ENCODE results near the gene DEUP1.

The DEUP1 gene

DNA sequence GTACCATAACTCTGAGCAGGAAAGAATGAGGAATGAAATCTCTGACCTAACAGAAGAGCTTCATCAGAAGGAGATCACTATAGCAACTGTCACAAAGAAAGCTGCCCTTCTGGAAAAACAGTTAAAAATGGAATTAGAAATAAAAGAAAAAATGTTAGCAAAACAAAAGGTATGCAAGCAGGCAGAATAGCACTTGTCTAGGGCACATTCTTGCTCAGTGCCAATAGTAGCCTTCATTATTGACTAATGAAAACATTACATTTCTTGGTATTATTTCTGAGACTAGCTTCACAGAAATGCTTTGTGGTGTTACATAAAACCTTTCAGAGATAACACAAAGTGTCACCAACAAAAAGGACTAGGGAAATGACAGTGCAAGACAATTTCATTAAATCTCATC, 63.9 kb downstream of the DEUP1 start:
- TF ChIP-seq, protein P1, sequence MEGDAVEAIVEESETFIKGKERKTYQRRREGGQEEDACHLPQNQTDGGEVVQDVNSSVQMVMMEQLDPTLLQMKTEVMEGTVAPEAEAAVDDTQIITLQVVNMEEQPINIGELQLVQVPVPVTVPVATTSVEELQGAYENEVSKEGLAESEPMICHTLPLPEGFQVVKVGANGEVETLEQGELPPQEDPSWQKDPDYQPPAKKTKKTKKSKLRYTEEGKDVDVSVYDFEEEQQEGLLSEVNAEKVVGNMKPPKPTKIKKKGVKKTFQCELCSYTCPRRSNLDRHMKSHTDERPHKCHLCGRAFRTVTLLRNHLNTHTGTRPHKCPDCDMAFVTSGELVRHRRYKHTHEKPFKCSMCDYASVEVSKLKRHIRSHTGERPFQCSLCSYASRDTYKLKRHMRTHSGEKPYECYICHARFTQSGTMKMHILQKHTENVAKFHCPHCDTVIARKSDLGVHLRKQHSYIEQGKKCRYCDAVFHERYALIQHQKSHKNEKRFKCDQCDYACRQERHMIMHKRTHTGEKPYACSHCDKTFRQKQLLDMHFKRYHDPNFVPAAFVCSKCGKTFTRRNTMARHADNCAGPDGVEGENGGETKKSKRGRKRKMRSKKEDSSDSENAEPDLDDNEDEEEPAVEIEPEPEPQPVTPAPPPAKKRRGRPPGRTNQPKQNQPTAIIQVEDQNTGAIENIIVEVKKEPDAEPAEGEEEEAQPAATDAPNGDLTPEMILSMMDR (IDR thresholded peaks at IDR 0.05; ENCODE audit: insufficient read depth, low read length, poor library complexity, severe bottlenecking), result no peak
- no peak for DNase-seq (ENCODE audit: extremely low read depth, insufficient read length)
- H3K27me3 ChIP-seq (replicated peaks; ENCODE audit: control insufficient read depth, insufficient read depth, low read length), result no peaks in the 10 kb centered on the region
- H3K4me3 ChIP-seq (replicated peaks; ENCODE audit: low read depth, low read length), result no peak overlapping the region
- H3K36me3 ChIP-seq (ENCODE audit: control insufficient read depth, insufficient read depth, low read length), result no peaks in the 10 kb centered on the region

DNA sequence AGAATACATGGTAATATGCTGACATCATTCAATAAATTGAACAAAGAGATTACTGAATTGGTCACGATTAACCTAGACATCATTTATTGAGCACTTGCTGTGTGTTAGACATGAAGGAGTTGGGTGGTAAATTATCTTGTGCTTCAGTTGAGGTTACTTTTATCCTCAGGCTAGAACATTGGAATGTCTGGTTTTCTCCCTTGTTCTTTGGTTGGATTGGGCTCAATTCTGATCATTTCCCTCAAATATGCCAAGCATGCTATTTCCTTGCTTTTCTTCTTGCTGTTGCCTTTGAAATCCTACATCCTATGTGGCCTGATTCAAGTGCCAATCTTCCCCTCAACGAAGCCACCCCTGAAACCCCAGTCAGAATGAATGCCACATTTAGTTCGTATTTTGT, 65.8 kb downstream of the DEUP1 start:
- TF ChIP-seq, protein P1 (IDR thresholded peaks at IDR 0.05; ENCODE audit: insufficient read depth, low read length, poor library complexity, severe bottlenecking), result no peak
- DNase-seq (ENCODE audit: extremely low read depth, insufficient read length), result no peak
- Histone ChIP-seq H3K27me3 (replicated peaks; ENCODE audit: control insufficient read depth, insufficient read depth, low read length) (no peaks in the 10 kb centered on the region), H3K4me3 (replicated peaks; ENCODE audit: low read depth, low read length) (no peak overlapping the region), H3K36me3 (ENCODE audit: control insufficient read depth, insufficient read depth, low read length) (no peaks in the 10 kb centered on the region)

DNA sequence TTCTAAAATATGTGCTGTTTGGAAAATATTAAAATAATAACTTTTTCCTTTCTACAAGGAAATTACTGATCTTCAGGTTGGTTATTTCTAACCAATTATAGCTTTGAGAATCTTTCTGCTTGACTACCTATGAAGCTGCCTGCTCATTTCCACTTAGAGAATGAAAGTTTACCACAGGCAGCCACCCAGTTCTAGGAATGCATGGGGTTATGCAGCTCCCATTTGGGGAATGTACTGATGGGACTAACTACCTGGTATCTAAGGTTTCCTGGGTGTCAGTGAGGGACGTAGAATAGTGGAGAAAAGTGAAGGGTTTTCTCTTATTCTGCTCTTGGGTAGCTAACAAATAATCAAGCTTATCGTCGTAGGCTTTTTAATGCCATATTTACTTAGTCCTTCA, 73.4 kb downstream of the DEUP1 start:
- TF ChIP-seq, protein P1 (IDR thresholded peaks at IDR 0.05; ENCODE audit: insufficient read depth, low read length, poor library complexity, severe bottlenecking), result no peak
- no peaks in the 10 kb centered on the region for H3K36me3 ChIP-seq (ENCODE audit: control insufficient read depth, insufficient read depth, low read length)
- H3K27me3 ChIP-seq (replicated peaks; ENCODE audit: control insufficient read depth, insufficient read depth, low read length), result no peaks in the 10 kb centered on the region
- no peak for DNase-seq (ENCODE audit: extremely low read depth, insufficient read length)
- H3K4me3 ChIP-seq (replicated peaks; ENCODE audit: low read depth, low read length), result no peak overlapping the region

DNA sequence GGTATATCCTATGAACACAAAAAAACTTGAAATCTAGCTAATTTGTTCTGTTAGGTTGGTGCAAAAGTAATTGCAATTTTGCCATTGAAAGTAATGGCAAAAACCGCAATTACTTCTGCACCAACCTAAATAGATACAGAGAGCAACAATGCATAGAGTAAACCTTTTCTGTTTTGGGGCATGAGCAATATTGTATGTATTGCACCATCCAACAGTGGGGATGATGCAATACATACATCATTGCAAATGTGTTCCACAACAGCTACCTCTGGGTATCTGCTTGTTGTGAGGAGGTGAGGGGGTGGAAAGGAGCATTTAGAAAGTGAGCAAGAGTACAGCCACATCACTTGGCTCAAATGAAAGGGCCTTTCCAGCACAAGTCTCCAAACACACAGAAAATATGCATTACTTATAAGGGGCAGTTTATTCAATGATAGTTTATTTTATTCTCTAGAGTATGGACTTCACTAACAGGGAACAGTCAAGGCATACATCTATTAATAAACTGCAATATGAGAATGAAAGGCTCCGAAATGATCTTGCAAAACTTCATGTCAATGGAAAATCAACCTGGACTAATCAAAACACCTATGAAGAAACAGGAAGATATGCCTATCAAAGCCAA, 77.3 kb downstream of the DEUP1 start:
- no peaks in the 10 kb centered on the region for H3K36me3 ChIP-seq (ENCODE audit: control insufficient read depth, insufficient read depth, low read length)
- no peak for DNase-seq (ENCODE audit: extremely low read depth, insufficient read length)

DNA sequence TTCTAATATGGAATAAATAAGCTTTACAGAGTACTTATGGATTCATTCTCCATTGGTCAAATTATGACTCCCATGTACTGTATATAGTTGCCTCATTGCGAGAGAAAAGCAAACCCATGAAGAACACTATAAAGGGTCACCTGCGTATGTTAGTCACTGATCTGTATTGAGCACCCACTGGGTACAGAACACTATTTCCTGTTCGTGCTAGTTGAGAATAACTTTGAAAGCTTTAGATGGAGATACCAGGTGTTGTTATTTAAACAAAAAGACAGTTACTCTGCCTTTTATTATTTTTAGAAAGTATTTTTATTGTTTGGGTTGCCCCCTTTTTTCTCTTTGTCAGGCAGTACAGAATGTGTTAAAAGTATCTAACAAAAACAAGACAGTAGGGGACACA, 79.9 kb downstream of the DEUP1 start:
- Histone ChIP-seq H3K27me3 (replicated peaks; ENCODE audit: control insufficient read depth, insufficient read depth, low read length) (no peaks in the 10 kb centered on the region), H3K36me3 (ENCODE audit: control insufficient read depth, insufficient read depth, low read length) (no peaks in the 10 kb centered on the region), H3K4me3 (replicated peaks; ENCODE audit: low read depth, low read length) (no peak overlapping the region)
- no peak for DNase-seq (ENCODE audit: extremely low read depth, insufficient read length)
- TF ChIP-seq, protein P1 (IDR thresholded peaks at IDR 0.05; ENCODE audit: insufficient read depth, low read length, poor library complexity, severe bottlenecking), result no peak

More for the DNA sequence above, 77.3 kb downstream of the DEUP1 start:
- no peak overlapping the region for H3K4me3 ChIP-seq (replicated peaks; ENCODE audit: low read depth, low read length)
- TF ChIP-seq, protein P1 (IDR thresholded peaks at IDR 0.05; ENCODE audit: insufficient read depth, low read length, poor library complexity, severe bottlenecking), result no peak
- H3K27me3 ChIP-seq (replicated peaks; ENCODE audit: control insufficient read depth, insufficient read depth, low read length), result no peaks in the 10 kb centered on the region

DNA sequence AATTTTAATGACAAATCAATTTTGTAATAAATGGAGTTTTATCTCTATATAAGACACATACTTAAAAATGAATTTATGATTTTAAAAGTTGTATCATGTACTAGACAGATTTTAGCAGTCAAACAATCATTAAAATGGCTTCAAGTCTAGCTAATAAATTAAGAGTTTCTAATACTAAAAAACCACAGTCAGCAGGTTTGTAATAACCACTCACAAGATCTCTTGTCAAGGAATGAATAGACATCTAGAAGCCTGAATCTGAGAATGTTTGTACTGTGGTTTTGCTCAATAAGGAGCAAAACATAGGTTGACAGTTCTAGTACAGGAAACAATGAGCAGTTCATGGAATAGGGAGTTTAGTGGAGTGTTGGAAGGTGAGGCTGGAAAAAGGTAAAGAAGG, 81.2 kb downstream of the DEUP1 start:
- Histone ChIP-seq H3K27me3 (replicated peaks; ENCODE audit: control insufficient read depth, insufficient read depth, low read length) (no peaks in the 10 kb centered on the region), H3K4me3 (replicated peaks; ENCODE audit: low read depth, low read length) (no peak overlapping the region), H3K36me3 (ENCODE audit: control insufficient read depth, insufficient read depth, low read length) (no peaks in the 10 kb centered on the region)
- TF ChIP-seq, protein P1 (IDR thresholded peaks at IDR 0.05; ENCODE audit: insufficient read depth, low read length, poor library complexity, severe bottlenecking), result no peak
- no peak for DNase-seq (ENCODE audit: extremely low read depth, insufficient read length)
